Measurements from ENCODE around the gene IL18RAP. TPM values are rescaled to one million over a fixed set of nuclear protein-coding genes. Genes with fewer than 3 reads are reported as not detected.

The IL18RAP gene
- polyA plus RNA-seq, 1 donor from 2014 or later: not detected

- Histone ChIP-seq H4K20me1 (ENCODE audit: insufficient read depth) (no peaks in the 10 kb centered on the region), H3K79me2 (replicated peaks; ENCODE audit: insufficient read depth, low read length) (no peaks in the 10 kb centered on the region), H3K27me3 (ENCODE audit: insufficient read depth, low read depth, low read length) (no peaks in the 10 kb centered on the region), H3K4me3 (ENCODE audit: low read length) (no peak overlapping the region), H3K27ac (ENCODE audit: low read length) (no peak overlapping the region), H2AFZ (ENCODE audit: low read depth, low read length) (no peak overlapping the region), H3K4me2 (ENCODE audit: low read length) (no peak overlapping the region), H3F3A (ENCODE audit: insufficient read depth, low read length, poor library complexity, severe bottlenecking) (no peaks in the 10 kb centered on the region), H3K9me2 (ENCODE audit: insufficient read depth, low read length) (no peaks in the 10 kb centered on the region), H3K9me3 (ENCODE audit: low read length) (no peaks in the 10 kb centered on the region), H3K36me3 (ENCODE audit: insufficient read depth, low read length) (no peaks in the 10 kb centered on the region), H3K9ac (ENCODE audit: low read length) (no peak overlapping the region)
- TF ChIP-seq EZH2 (IDR thresholded peaks at IDR 0.05; ENCODE audit: borderline replicate concordance, insufficient read depth, low read length, poor library complexity, severe bottlenecking) (no peak), MXI1 (conservative IDR thresholded peaks at IDR 0.05; ENCODE audit: poor library complexity, severe bottlenecking) (no peak), CTCF (IDR thresholded peaks at IDR 0.05; ENCODE audit: poor library complexity, severe bottlenecking) (no peak), RAD21 (conservative IDR thresholded peaks at IDR 0.05) (no peak), POLR2AphosphoS5 (IDR thresholded peaks at IDR 0.05) (no peak), SMC3 (conservative IDR thresholded peaks at IDR 0.05; ENCODE audit: poor library complexity) (no peak), REST (IDR thresholded peaks at IDR 0.05; ENCODE audit: borderline replicate concordance) (no peak), EP300 (conservative IDR thresholded peaks at IDR 0.05; ENCODE audit: poor library complexity, severe bottlenecking) (no peak), TAF1 (IDR thresholded peaks at IDR 0.05; ENCODE audit: low read depth) (no peak)
Observed at GRCh38 chr2:102484310-102485061, 61.5 kb downstream of the IL18RAP start.

- Histone ChIP-seq H3K4me3 (ENCODE audit: low read length) (no peak overlapping the region), H2AFZ (ENCODE audit: low read depth, low read length) (no peak overlapping the region), H4K20me1 (ENCODE audit: insufficient read depth) (no peaks in the 10 kb centered on the region), H3K4me2 (ENCODE audit: low read length) (no peak overlapping the region), H3K79me2 (replicated peaks; ENCODE audit: insufficient read depth, low read length) (no peaks in the 10 kb centered on the region), H3K9me2 (ENCODE audit: insufficient read depth, low read length) (no peaks in the 10 kb centered on the region), H3K36me3 (ENCODE audit: insufficient read depth, low read length) (no peaks in the 10 kb centered on the region), H3F3A (ENCODE audit: insufficient read depth, low read length, poor library complexity, severe bottlenecking) (no peaks in the 10 kb centered on the region), H3K9ac (ENCODE audit: low read length) (no peak overlapping the region), H3K27ac (ENCODE audit: low read length) (no peak overlapping the region), H3K9me3 (ENCODE audit: low read length) (no peaks in the 10 kb centered on the region), H3K27me3 (ENCODE audit: insufficient read depth, low read depth, low read length) (no peaks in the 10 kb centered on the region)
- no peak for TF ChIP-seq POLR2AphosphoS5 (IDR thresholded peaks at IDR 0.05)
- no peak for TF ChIP-seq CTCF (IDR thresholded peaks at IDR 0.05; ENCODE audit: poor library complexity, severe bottlenecking)
- TF ChIP-seq TAF1 (IDR thresholded peaks at IDR 0.05; ENCODE audit: low read depth): no peak
- TF ChIP-seq REST (IDR thresholded peaks at IDR 0.05; ENCODE audit: borderline replicate concordance): no peak
- no peak for TF ChIP-seq MXI1 (conservative IDR thresholded peaks at IDR 0.05; ENCODE audit: poor library complexity, severe bottlenecking)
- no peak for TF ChIP-seq EZH2 (IDR thresholded peaks at IDR 0.05; ENCODE audit: borderline replicate concordance, insufficient read depth, low read length, poor library complexity, severe bottlenecking)
- TF ChIP-seq RAD21 (conservative IDR thresholded peaks at IDR 0.05): no peak
- no peak for TF ChIP-seq EP300 (conservative IDR thresholded peaks at IDR 0.05; ENCODE audit: poor library complexity, severe bottlenecking)
- TF ChIP-seq SMC3 (conservative IDR thresholded peaks at IDR 0.05; ENCODE audit: poor library complexity): no peak
Observed at GRCh38 chr2:102485147-102485785, 62.3 kb downstream of the IL18RAP start.

Measured in neural cell (in vitro differentiated cells).